Measurements from ENCODE around the gene LPIN2.

DNA sequence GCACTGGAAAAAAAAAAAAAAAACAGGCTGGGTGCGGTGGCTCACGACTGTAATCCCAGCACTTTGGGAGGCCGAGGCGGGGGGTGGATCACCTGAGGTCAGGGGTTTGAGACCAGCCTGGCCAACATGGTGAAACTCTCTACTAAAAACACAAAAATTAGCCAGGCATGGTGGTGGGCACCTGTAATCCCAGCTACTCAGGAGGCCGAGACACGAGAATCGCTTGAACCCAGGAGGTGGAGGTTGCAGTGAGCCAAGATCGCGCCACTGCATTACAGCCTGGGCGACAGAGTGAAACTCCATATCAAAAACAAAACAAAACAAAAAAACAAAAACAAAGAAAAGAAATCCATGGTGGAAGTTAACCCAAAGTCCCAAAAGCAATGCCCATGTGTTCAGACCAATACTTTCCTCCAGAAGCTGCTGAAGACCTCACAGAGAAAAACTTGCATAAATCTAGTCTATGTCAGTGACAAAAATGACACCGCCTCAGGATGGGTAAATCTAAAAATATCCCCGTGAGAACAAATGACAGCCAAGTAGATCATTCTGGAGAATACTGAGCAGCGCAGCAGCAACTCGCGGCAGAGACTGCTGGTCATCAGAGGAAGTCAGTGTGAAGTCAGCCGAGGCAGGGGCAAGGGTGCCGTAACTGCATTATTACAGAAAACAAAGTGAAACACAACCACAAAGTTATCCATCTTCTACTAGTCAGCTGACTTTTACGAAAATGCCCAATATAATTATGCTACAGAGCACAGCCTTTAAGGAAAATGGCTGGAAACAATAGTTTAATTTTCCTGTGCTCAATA is 41.0 kb downstream of the LPIN2 start:
- TF ChIP-seq ZMYM4 (CRISPR knock-in tag; IDR thresholded peaks at IDR 0.05) = no peak
- TF ChIP-seq MAFK (conservative IDR thresholded peaks at IDR 0.05 in 1 of 2, IDR thresholded peaks at IDR 0.05 in 1 of 2; ENCODE audit: low read length in 2 of 2) = no peak
- no peak for TF ChIP-seq POLR2AphosphoS5 (IDR thresholded peaks at IDR 0.05; ENCODE audit: low read depth, low read length)
- TF ChIP-seq, protein P1, sequence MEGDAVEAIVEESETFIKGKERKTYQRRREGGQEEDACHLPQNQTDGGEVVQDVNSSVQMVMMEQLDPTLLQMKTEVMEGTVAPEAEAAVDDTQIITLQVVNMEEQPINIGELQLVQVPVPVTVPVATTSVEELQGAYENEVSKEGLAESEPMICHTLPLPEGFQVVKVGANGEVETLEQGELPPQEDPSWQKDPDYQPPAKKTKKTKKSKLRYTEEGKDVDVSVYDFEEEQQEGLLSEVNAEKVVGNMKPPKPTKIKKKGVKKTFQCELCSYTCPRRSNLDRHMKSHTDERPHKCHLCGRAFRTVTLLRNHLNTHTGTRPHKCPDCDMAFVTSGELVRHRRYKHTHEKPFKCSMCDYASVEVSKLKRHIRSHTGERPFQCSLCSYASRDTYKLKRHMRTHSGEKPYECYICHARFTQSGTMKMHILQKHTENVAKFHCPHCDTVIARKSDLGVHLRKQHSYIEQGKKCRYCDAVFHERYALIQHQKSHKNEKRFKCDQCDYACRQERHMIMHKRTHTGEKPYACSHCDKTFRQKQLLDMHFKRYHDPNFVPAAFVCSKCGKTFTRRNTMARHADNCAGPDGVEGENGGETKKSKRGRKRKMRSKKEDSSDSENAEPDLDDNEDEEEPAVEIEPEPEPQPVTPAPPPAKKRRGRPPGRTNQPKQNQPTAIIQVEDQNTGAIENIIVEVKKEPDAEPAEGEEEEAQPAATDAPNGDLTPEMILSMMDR (CRISPR knock-in tag; IDR thresholded peaks at IDR 0.05) = no peak
- TF ChIP-seq SMC3 (IDR thresholded peaks at IDR 0.05; ENCODE audit: low read length) = no peak
- TF ChIP-seq, protein P2, sequence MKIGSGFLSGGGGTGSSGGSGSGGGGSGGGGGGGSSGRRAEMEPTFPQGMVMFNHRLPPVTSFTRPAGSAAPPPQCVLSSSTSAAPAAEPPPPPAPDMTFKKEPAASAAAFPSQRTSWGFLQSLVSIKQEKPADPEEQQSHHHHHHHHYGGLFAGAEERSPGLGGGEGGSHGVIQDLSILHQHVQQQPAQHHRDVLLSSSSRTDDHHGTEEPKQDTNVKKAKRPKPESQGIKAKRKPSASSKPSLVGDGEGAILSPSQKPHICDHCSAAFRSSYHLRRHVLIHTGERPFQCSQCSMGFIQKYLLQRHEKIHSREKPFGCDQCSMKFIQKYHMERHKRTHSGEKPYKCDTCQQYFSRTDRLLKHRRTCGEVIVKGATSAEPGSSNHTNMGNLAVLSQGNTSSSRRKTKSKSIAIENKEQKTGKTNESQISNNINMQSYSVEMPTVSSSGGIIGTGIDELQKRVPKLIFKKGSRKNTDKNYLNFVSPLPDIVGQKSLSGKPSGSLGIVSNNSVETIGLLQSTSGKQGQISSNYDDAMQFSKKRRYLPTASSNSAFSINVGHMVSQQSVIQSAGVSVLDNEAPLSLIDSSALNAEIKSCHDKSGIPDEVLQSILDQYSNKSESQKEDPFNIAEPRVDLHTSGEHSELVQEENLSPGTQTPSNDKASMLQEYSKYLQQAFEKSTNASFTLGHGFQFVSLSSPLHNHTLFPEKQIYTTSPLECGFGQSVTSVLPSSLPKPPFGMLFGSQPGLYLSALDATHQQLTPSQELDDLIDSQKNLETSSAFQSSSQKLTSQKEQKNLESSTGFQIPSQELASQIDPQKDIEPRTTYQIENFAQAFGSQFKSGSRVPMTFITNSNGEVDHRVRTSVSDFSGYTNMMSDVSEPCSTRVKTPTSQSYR (CRISPR knock-in tag; IDR thresholded peaks at IDR 0.05; ENCODE audit: borderline replicate concordance) = no peak
- TF ChIP-seq DMAP1 (CRISPR knock-in tag; IDR thresholded peaks at IDR 0.05) = no peak
- no peak for TF ChIP-seq TCF7 (IDR thresholded peaks at IDR 0.05; ENCODE audit: low read depth)
- TF ChIP-seq SP1 (IDR thresholded peaks at IDR 0.05) = no peak
- no peak for TF ChIP-seq SP1 (CRISPR knock-in tag; IDR thresholded peaks at IDR 0.05)
- TF ChIP-seq ZFP1 (CRISPR knock-in tag; IDR thresholded peaks at IDR 0.05) = no peak
- no peak for TF ChIP-seq ZNF891 (CRISPR knock-in tag; IDR thresholded peaks at IDR 0.05)

Measured in HepG2 (cell line).